Duodenal mucosa (tissue), 2 donors: ENCODE results near the gene CLDN17.

Experiments used
- H3K27ac ChIP-seq: one replicate; pipeline ENCODE4 v1.7.0; 2013; ENCODE audit warnings: low read depth, low read length
- H3K27me3 ChIP-seq, 2 donors: one replicate each; pipeline ENCODE4 v1.7.0; 2013; ENCODE audit warnings: low read length in 2 of 2, control low read depth in 1 of 2; ENCODE audit not compliant: insufficient read depth in 2 of 2, control insufficient read depth in 1 of 2
- H3K36me3 ChIP-seq, 2 donors: one replicate each; pipeline ENCODE4 v1.7.0; 2013; ENCODE audit warnings: low read length in 2 of 2, control low read depth in 1 of 2; ENCODE audit not compliant: insufficient read depth in 2 of 2, control insufficient read depth in 1 of 2
- H3K4me1 ChIP-seq, 2 donors: one replicate each; pipeline ENCODE4 v1.7.0; 2013; ENCODE audit warnings: low read length in 2 of 2, control low read depth in 1 of 2; ENCODE audit not compliant: insufficient read depth in 2 of 2, control insufficient read depth in 1 of 2
- H3K4me3 ChIP-seq, 2 donors: one replicate each; pipeline ENCODE4 v1.7.0; 2013; ENCODE audit warnings: low read length in 2 of 2, low read depth in 1 of 2
- H3K9ac ChIP-seq, 2 donors: one replicate each; pipeline ENCODE4 v1.7.0; 2013; ENCODE audit warnings: low read length in 2 of 2, low read depth in 1 of 2
- H3K9me3 ChIP-seq, 2 donors: one replicate each; pipeline ENCODE4 v1.7.0; 2013; ENCODE audit warnings: low read length in 2 of 2, control low read depth in 1 of 2; ENCODE audit not compliant: control insufficient read depth in 1 of 2

Gene CLDN17

DNA sequence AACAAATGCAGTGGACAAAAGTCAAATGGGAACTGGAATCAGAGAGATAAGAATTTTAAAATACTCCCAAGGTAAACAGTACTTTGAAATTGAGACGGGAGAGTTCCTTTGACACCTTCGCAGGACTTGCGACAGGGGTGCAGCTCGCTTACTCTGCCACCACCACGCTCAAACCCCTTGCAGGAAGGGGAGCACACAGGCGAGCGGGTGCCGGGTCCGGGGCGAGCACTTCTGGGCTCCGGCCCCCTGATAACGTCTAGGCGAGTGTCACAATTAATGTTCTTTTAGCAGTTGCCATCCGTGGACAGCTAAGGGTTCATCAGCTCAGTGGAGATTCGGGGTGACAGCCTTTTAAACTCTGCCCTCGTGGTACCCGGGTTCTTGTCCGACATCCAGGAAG is 37.4 kb downstream of the CLDN17 start:
- H3K27me3 ChIP-seq = no peaks in the 10 kb centered on the region
- no peaks in the 10 kb centered on the region for H3K4me1 ChIP-seq
- peaks cover 1 to 14% of the 10 kb centered on the region in 2 donors for H3K9me3 ChIP-seq
- no peak overlapping the region for H3K27ac ChIP-seq
- H3K4me3 ChIP-seq = no peak overlapping the region
- H3K9ac ChIP-seq = no peak overlapping the region
- no peaks in the 10 kb centered on the region for H3K36me3 ChIP-seq

DNA sequence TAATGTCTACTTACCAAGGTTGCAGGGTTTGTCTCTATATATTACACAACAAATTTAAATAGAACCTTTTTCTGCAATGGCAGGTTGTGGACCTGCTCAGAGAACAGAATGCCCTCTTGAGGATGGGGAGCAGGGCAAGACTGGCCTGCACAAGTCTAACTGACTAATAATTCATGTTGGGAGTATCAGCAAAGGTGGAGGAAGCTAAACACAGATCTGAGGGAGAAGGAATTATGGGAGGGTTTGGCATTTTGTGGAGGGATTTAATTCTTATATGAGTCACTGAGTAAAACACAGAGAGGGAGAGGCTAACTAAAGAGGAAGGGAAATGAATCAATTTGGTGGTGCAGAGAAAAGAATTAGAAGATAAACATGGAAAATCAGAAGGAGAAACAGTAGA is 40.0 kb downstream of the CLDN17 start:
- no peak overlapping the region for H3K27ac ChIP-seq
- no peaks in the 10 kb centered on the region for H3K27me3 ChIP-seq
- peaks cover 0 to 6% of the 10 kb centered on the region in 2 donors for H3K9me3 ChIP-seq
- H3K36me3 ChIP-seq = no peaks in the 10 kb centered on the region
- H3K4me3 ChIP-seq = no peak overlapping the region
- H3K4me1 ChIP-seq = no peaks in the 10 kb centered on the region
- H3K9ac ChIP-seq = no peak overlapping the region

DNA sequence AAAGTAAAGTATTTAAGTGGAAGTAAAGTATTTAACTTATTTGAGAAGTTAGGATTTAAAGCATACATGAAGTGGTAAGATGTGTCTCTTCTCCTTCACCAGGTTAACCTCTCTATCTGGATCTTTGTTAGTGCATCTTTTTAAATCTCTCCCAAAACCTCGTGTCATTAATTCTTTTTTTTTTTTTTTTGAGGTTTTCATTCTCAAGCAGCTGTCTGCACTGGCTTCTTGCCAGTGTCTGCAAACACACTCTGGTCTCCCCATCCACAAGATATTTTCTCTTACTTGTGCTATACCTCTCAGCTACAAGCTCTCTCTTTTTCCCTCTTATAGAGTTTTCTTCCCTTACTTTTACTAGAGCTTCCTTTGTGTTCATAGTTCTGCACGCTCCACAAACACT is 49.0 kb downstream of the CLDN17 start:
- H3K27ac ChIP-seq = no peak overlapping the region
- H3K4me3 ChIP-seq = no peak overlapping the region
- H3K4me1 ChIP-seq = no peaks in the 10 kb centered on the region
- no peaks in the 10 kb centered on the region for H3K27me3 ChIP-seq
- no peaks in the 10 kb centered on the region for H3K36me3 ChIP-seq
- no peak overlapping the region for H3K9ac ChIP-seq
- peaks cover 0 to 10% of the 10 kb centered on the region in 2 donors for H3K9me3 ChIP-seq

DNA sequence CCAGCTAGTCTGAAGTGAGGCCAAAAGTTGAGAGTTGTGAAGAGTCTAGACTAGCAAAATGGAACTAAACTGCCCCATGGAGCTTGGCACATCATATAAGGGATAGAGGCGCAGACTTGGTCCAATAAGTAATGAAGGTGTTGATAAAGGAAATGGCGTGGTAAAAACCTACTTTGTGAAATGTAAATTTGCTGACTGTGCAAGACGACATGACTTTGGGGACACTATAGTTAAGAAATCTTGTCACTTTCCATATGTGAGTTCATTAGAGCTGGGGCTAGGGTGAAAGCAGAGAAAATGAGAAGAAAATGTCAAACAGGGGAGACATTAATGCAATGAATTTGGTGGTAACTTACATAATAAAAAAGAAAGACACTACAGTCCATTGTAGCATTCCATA is 50.1 kb downstream of the CLDN17 start:
- no peak overlapping the region for H3K4me3 ChIP-seq
- H3K9ac ChIP-seq = no peak overlapping the region
- no peaks in the 10 kb centered on the region for H3K4me1 ChIP-seq
- no peaks in the 10 kb centered on the region for H3K36me3 ChIP-seq
- peaks cover 0 to 10% of the 10 kb centered on the region in 2 donors for H3K9me3 ChIP-seq
- H3K27ac ChIP-seq = no peak overlapping the region
- no peaks in the 10 kb centered on the region for H3K27me3 ChIP-seq
